Measurements from ENCODE around the gene PDHA1.

Gene PDHA1

GRCh38 chrX:19343535-19344408, at the start of gene PDHA1:
PDHA1 (plus strand) TSS chrX:19343927; CDS start chrX:19344038, 111 bp downstream.
- DNase-seq (ENCODE audit: insufficient read length, low spot score) (peak; percentile 51), FAIRE-seq (no peak)
- no peak for TF ChIP-seq CTCF (IDR thresholded peaks at IDR 0.05; ENCODE audit: insufficient read depth, missing control alignments)

DNA sequence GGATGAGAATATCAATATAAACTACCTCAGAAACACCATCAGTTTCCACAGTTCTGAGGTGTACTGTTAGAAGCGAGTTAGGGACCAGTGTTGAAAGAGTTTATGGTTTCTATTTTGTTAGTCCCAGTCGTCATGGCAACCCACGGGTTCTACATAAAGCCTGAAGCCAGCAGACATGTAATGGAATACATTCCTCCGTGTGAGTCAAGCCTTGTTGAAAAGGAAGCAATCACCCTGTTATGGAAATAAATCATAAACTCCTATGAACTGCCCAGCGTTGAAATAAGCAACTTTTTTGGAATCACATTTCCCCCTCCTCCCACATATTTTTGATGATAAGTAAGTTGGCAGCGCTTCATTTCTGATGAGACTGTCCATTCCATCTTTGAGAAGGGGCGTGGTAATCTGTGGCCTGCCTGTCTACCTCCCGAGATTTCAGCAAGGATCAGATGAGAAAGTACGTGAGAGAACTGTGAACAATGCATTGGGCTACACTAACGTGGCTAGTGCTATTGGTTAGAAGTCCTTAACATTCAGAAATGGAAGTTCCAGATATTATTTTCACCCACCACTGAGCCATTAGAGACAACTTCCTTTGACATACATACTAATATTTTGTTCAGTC, 40.4 kb upstream of the PDHA1 start:
- FAIRE-seq (no peak), DNase-seq (ENCODE audit: insufficient read length, low spot score) (no peak)
- no peak for TF ChIP-seq CTCF (IDR thresholded peaks at IDR 0.05; ENCODE audit: insufficient read depth, missing control alignments)

DNA sequence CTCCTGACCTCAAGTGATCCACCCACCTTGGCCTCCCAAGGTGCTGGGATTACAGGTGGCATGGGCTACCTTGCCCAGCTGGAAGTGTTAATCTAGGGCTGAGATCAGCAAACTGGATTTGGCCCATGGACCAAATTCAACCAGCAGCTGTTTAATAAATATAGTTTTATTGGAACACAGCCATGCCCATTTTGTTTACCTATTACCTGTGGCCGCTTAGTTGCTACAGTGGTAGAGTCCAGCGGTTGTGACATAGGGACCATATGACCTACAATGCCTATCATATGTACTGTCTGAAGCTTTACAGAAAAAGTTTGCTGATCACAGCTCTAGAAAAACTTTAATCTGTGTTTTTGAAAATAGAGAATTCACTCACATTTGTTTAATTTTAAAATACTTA, 17.2 kb upstream of the PDHA1 start:
- no peak for TF ChIP-seq CTCF (IDR thresholded peaks at IDR 0.05; ENCODE audit: insufficient read depth, missing control alignments)
- FAIRE-seq: no peak
- no peak for DNase-seq (ENCODE audit: insufficient read length, low spot score)

- FAIRE-seq: no peak
- DNase-seq (ENCODE audit: insufficient read length, low spot score): no peak
- no peak for TF ChIP-seq CTCF (IDR thresholded peaks at IDR 0.05; ENCODE audit: insufficient read depth, missing control alignments)
Measured at GRCh38 chrX:19331831-19332230, 11.9 kb upstream of the PDHA1 start.

DNA sequence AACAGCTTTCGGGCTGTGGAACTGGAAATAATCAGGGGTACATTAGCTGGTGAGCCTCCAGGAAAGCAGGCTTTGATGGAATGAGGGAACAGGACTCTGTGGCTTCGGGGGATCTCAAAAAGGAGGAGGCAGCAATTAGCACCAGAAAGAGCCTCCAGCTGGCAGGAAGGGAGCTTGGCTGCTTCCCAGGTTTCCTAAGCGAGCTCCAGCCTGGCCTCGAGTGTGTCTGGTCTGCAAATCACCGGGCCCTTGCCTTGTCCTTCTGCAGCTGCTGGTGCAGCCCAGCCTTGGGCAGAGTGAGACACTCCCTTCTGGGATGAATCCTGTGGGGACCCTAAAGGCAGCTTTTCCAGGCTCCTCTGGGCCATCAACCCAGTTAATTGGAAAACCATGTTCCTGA, 10.7 kb upstream of the PDHA1 start:
- FAIRE-seq (no peak), DNase-seq (ENCODE audit: insufficient read length, low spot score) (no peak)
- TF ChIP-seq CTCF (IDR thresholded peaks at IDR 0.05; ENCODE audit: insufficient read depth, missing control alignments): no peak

DNA sequence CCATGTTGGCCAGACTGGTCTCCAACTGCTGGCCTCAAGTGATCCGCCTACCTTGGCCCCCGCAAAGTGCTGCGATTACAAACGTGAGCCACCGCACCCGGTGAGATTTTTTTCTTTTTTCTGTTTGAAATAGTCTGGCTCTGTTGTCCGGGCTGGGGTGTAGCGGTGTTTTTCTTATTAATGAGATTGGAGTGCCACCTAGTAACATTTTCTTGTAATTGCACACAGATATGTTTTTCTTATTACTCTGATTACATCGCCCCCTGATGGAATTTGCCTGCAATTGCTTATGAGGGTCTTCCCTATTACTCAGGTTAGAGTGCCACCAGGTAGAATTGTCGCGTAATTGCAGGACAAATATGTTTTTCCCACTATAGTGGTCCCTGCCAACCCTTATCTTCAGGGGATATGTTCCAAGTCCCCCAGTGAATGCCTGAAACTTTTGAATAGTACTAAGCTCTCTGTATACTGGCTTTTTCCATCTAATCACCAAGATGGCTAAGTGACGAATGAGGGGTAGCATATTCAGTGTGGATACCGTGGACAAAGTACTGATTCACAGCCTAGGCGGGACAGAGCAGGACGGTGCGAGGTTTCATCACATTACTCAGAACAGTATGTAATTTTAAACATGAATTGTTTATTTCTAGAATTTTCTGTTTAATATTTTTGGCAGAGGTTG, 8.6 kb upstream of the PDHA1 start:
- DNase-seq (ENCODE audit: insufficient read length, low spot score) (no peak), FAIRE-seq (peak; percentile 68)
- peak; percentile 17 for TF ChIP-seq CTCF (IDR thresholded peaks at IDR 0.05; ENCODE audit: insufficient read depth, missing control alignments)

Data from D721Med (cell line).